WTC11 (cell line): ENCODE results near the gene TM9SF1.

ENCODE experiments used
- CTCF ChIP-seq: fragments of 200-600 bp; IDR thresholded peaks from 2 replicates; pipeline ENCODE4 v1.8.0; 2022; ENCODE audit warnings: antibody characterized with exemption
- NFYB ChIP-seq: sonication (generic); formaldehyde crosslinking; conservative IDR thresholded peaks from 2 replicates; pipeline ENCODE4 v1.8.0; 2022; ENCODE audit warnings: low read depth, missing genetic modification reagents
- TF ChIP-seq, protein P1 (sequence below): sonication (generic); formaldehyde crosslinking; IDR thresholded peaks from 2 replicates; pipeline ENCODE4 v1.8.0; 2023; ENCODE audit warnings: missing genetic modification reagents, mild to moderate bottlenecking, borderline replicate concordance

GRCh38 chr14:24233538-24233866 lies 38.3 kb upstream of the TM9SF1 start:
- no peak for TF ChIP-seq CTCF
- no peak for TF ChIP-seq NFYB
- TF ChIP-seq, protein P1, sequence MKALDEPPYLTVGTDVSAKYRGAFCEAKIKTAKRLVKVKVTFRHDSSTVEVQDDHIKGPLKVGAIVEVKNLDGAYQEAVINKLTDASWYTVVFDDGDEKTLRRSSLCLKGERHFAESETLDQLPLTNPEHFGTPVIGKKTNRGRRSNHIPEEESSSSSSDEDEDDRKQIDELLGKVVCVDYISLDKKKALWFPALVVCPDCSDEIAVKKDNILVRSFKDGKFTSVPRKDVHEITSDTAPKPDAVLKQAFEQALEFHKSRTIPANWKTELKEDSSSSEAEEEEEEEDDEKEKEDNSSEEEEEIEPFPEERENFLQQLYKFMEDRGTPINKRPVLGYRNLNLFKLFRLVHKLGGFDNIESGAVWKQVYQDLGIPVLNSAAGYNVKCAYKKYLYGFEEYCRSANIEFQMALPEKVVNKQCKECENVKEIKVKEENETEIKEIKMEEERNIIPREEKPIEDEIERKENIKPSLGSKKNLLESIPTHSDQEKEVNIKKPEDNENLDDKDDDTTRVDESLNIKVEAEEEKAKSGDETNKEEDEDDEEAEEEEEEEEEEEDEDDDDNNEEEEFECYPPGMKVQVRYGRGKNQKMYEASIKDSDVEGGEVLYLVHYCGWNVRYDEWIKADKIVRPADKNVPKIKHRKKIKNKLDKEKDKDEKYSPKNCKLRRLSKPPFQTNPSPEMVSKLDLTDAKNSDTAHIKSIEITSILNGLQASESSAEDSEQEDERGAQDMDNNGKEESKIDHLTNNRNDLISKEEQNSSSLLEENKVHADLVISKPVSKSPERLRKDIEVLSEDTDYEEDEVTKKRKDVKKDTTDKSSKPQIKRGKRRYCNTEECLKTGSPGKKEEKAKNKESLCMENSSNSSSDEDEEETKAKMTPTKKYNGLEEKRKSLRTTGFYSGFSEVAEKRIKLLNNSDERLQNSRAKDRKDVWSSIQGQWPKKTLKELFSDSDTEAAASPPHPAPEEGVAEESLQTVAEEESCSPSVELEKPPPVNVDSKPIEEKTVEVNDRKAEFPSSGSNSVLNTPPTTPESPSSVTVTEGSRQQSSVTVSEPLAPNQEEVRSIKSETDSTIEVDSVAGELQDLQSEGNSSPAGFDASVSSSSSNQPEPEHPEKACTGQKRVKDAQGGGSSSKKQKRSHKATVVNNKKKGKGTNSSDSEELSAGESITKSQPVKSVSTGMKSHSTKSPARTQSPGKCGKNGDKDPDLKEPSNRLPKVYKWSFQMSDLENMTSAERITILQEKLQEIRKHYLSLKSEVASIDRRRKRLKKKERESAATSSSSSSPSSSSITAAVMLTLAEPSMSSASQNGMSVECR (CRISPR knock-in tag) = no peak
